HepG2 (cell line): ENCODE results near the gene B3GNT7. TPM values are rescaled to one million over a fixed set of nuclear protein-coding genes. Genes with fewer than 3 reads are reported as not detected.

Experiments used
- ATAC-seq: fragments of 200-7000 bp; cut with Tn5 transposase; 3 replicates; pipeline ENCODE4 v1.9.1; 2020; ENCODE audit warnings: mild to moderate bottlenecking, moderate library complexity
- BruUV-seq: library from RNA; stranded (reverse); fragments of 400-500 nt; replicated peaks from 2 replicates; lab custom pipeline; 2021; lab: Mats Ljungman, UMichigan
- CTCF ChIA-PET: fragments of 300-600 bp; formaldehyde crosslinking; extraction: SDS; loops from one replicate; lab custom pipeline; 2021; ENCODE audit warnings: low total read pairs, inconsistent platforms, low intra/inter-chr PET ratio; lab: Yijun Ruan, JAX
- POLR2A ChIA-PET: fragments of 350-600 bp; sonication (Branson Sonifier 250); formaldehyde crosslinking; loops from one replicate; lab custom pipeline; 2020; ENCODE audit warnings: antibody characterized with exemption, inconsistent platforms; lab: Yijun Ruan, JAX
- DNase-seq: peaks from one replicate; pipeline ENCODE4 v3.0.0-alpha.2; 2015; ENCODE audit warnings: low spot score
- FAIRE-seq: peaks from 3 replicates; lab custom pipeline; 2011; peaks lifted over from hg19 to GRCh38; lab: Jason Lieb, UNC
- H2AFZ ChIP-seq: one replicate; pipeline ENCODE4 v1.6.1; 2011; ENCODE audit warnings: low read length, inconsistent platforms
- H3K27ac ChIP-seq: fragments of 300-600 bp; 3 replicates; pipeline ENCODE4 v1.8.0; 2011; ENCODE audit warnings: mixed run types, mild to moderate bottlenecking, mixed read lengths, low read length, inconsistent platforms; ENCODE audit not compliant: insufficient read depth; ENCODE audit errors: extremely low read length
- H3K27me3 ChIP-seq, 2 experiments: fragments of 200-600 bp in 1 of 2; 2 replicates in 1 of 2; 3 replicates in 1 of 2; pipeline versions ENCODE4 v1.6.0 to v1.8.0; 2011; ENCODE audit warnings: low read length in 2 of 2, mild to moderate bottlenecking in 2 of 2, moderate library complexity in 2 of 2, inconsistent platforms in 1 of 2; ENCODE audit not compliant: insufficient read depth in 2 of 2, control insufficient read depth in 1 of 2
- H3K36me3 ChIP-seq, 2 experiments: fragments of 200-600 bp in 1 of 2; replicated peaks in 1 of 2; 2 replicates in 1 of 2; 3 replicates in 1 of 2; pipeline versions ENCODE4 v1.5.1 to v1.8.0; 2011; ENCODE audit warnings: low read length in 2 of 2, inconsistent platforms in 1 of 2; ENCODE audit not compliant: insufficient read depth in 2 of 2, control insufficient read depth in 1 of 2
- H3K4me1 ChIP-seq: 2 replicates; pipeline ENCODE4 v1.5.1; 2012; ENCODE audit warnings: low read length, inconsistent platforms; ENCODE audit not compliant: insufficient read depth
- H3K4me2 ChIP-seq: 2 replicates; pipeline ENCODE4 v1.6.0; 2011; ENCODE audit warnings: low read depth, low read length, inconsistent platforms
- H3K4me3 ChIP-seq, 3 experiments: fragments of 200-600 bp in 1 of 3; sonication (generic), shearing (Covaris generic) in 1 of 3; replicated peaks in 1 of 3; 2 replicates each; pipeline ENCODE4 v1.5.1; 2011 to 2016; ENCODE audit warnings: low read length in 3 of 3, inconsistent platforms in 2 of 3, low read depth in 2 of 3, mild to moderate bottlenecking in 2 of 3, control low read depth in 1 of 3, mixed read lengths in 1 of 3; ENCODE audit not compliant: insufficient read depth in 1 of 3
- H3K79me2 ChIP-seq: one replicate; pipeline ENCODE4 v1.6.1; 2011; ENCODE audit warnings: low read length, inconsistent platforms; ENCODE audit not compliant: insufficient read depth
- H3K9ac ChIP-seq: 2 replicates; pipeline ENCODE4 v1.6.0; 2011; ENCODE audit warnings: mild to moderate bottlenecking, low read depth, low read length, inconsistent platforms; ENCODE audit not compliant: insufficient read depth
- H3K9me3 ChIP-seq: 2 replicates; pipeline ENCODE4 v1.5.1; 2012; ENCODE audit warnings: mild to moderate bottlenecking, low read length
- H4K20me1 ChIP-seq: 2 replicates; pipeline ENCODE4 v1.6.0; 2011; ENCODE audit warnings: inconsistent platforms, mild to moderate bottlenecking, low read length, moderate library complexity; ENCODE audit not compliant: insufficient read depth
- AKNA ChIP-seq: sonication (generic); formaldehyde crosslinking; IDR thresholded peaks from 2 replicates; pipeline ENCODE4 v1.4.0; 2020; ENCODE audit warnings: missing genetic modification reagents, borderline replicate concordance
- CCAR2 ChIP-seq: fragments of 200-400 bp; formaldehyde crosslinking; optimal IDR thresholded peaks from 2 replicates; pipeline ENCODE3; 2018; ENCODE audit warnings: low read depth, mild to moderate bottlenecking, low read length, moderate library complexity
- CCDC6 ChIP-seq: sonication (generic); formaldehyde crosslinking; IDR thresholded peaks from 2 replicates; pipeline ENCODE4 v1.8.1; 2022; ENCODE audit warnings: mild to moderate bottlenecking, missing genetic modification reagents, moderate library complexity
- MAX ChIP-seq: IDR thresholded peaks from 2 replicates; pipeline ENCODE4 v1.6.1; 2012; ENCODE audit warnings: inconsistent platforms
- NCOA2 ChIP-seq: sonication (generic); formaldehyde crosslinking; IDR thresholded peaks from 2 replicates; pipeline ENCODE4 v1.8.0; 2022; ENCODE audit warnings: inconsistent platforms
- SETDB1 ChIP-seq: sonication (generic); formaldehyde crosslinking; IDR thresholded peaks from 2 replicates; pipeline ENCODE4 v1.5.1; 2020; ENCODE audit warnings: missing genetic modification reagents, mild to moderate bottlenecking, borderline replicate concordance
- ZNF24 ChIP-seq: fragments of 450-650 bp; IDR thresholded peaks from 2 replicates; pipeline ENCODE4 v1.6.1; 2017; ENCODE audit warnings: antibody characterized with exemption, mild to moderate bottlenecking
- ZNF691 ChIP-seq: sonication (generic); formaldehyde crosslinking; IDR thresholded peaks from 2 replicates; pipeline ENCODE4 v1.4.0; 2020; ENCODE audit warnings: missing genetic modification reagents, low read depth, mild to moderate bottlenecking, borderline replicate concordance
- ZNF747 ChIP-seq: sonication (generic); formaldehyde crosslinking; IDR thresholded peaks from 2 replicates; pipeline ENCODE4 v1.8.1; 2023; ENCODE audit warnings: missing genetic modification reagents, mild to moderate bottlenecking, borderline replicate concordance
- WGBS: methylation state at CpG from one replicate; pipeline ENCODE4 v1.1.6; 2017; ENCODE audit warnings: low lambda C conversion rate; 5-methylcytosine and 5-hydroxymethylcytosine counted together
- in situ Hi-C: cut with HindIII; loops from 2 replicates; pipeline ENCODE4 v1.10.0; 2017; ENCODE audit warnings: low pct_unique_long_range_greater_than_20kb; ENCODE audit not compliant: extremely low pct_ligation_motif_present
- intact Hi-C: fragments of 100-400 bp; cut with micrococcal nuclease; formaldehyde crosslinking; loops from one replicate; pipeline ENCODE4 v1.10.0; 2022; ENCODE audit not compliant: unreplicated experiment
- polyA plus RNA-seq, 8 experiments: library from polyadenylated mRNA; depleted of rRNA in 3 of 8; stranded (reverse) in 7 of 8; unstranded in 1 of 8; fragments of >200 nt; fragmentation: Illumina TruSeq in 4 of 8; extraction: Trizol in 4 of 8; gene quantifications; 2 replicates each; pipeline versions ENCODE4 v1.2.1 to v1.2.3, GENCODE V29; 2011 to 2016; ENCODE audit warnings: low read depth in 4 of 8, missing spikeins in 1 of 8, mixed read lengths in 1 of 8; ENCODE audit not compliant: insufficient read depth in 1 of 8
- total RNA-seq, 5 experiments: library from RNA; depleted of rRNA; stranded (reverse); fragments of >200 nt; fragmentation: Illumina TruSeq; extraction: Trizol; gene quantifications; 2 replicates each; pipeline ENCODE4 v1.2.3, GENCODE V29; 2016; ENCODE audit warnings: low read depth in 1 of 5

Gene B3GNT7
- total and polyA plus RNA-seq, 2 of the 13 experiments (the other 11 are each of a cell fraction or from before 2014, with no cell fraction given), result 0.04 to 0.24 TPM

- TF ChIP-seq ZNF691 (CRISPR knock-in tag) (no peak), NCOA2 (no peak)
Measured at GRCh38 chr2:231396058-231396821, 730 bp downstream of the B3GNT7 start (continued).

GRCh38 chr2:231397011-231397927 lies 1.8 kb downstream of the B3GNT7 start:
- Histone ChIP-seq H3K4me2 (no peak overlapping the region), H2AFZ (no peak overlapping the region), H3K4me3 (no peak overlapping the region), H3K27me3 (peaks cover 9 to 65% of the 10 kb centered on the region in 2 experiments), H3K27ac (no peak overlapping the region), H3K9ac (no peak overlapping the region), H3K36me3 (no peaks in the 10 kb centered on the region), H3K4me1 (peaks cover 40% of the 10 kb centered on the region)
- POLR2A ChIA-PET, result no interaction called here
- 57% methylated on average over 19 of the region's 22 CpGs for WGBS
- CTCF ChIA-PET, result no interaction called here
- TF ChIP-seq ZNF747, result no peak
- TF ChIP-seq AKNA, result no peak
- no peak for TF ChIP-seq MAX
- no peak for TF ChIP-seq SETDB1 (CRISPR knock-in tag)
- TF ChIP-seq CCDC6, result no peak
- TF ChIP-seq ZNF24, result no peak
- no peak for TF ChIP-seq CCAR2
- TF ChIP-seq, all 625 proteins: peak for 0
- no peak for FAIRE-seq
- in situ Hi-C loops (loop anchor here (10.0 kb wide), 1 partner anchor 102 kb away; no protein-coding TSS in a partner anchor), intact Hi-C loops (no loop called here)
- ATAC-seq, result no peak
- Histone ChIP-seq H4K20me1 (no peaks in the 10 kb centered on the region), H3K9me3 (no peaks in the 10 kb centered on the region), H3K79me2 (no peaks in the 10 kb centered on the region)
- DNase-seq, result no peak
- BruUV-seq, result no TSS peak
